K562 (cell line): ENCODE results near the gene PNPLA2.

ENCODE experiments used
- GATA2 ChIP-seq: sonication (generic); formaldehyde crosslinking; IDR thresholded peaks from 2 replicates; pipeline ENCODE4 v1.4.0; 2020; ENCODE audit warnings: mild to moderate bottlenecking, missing genetic modification reagents
- KLF16 ChIP-seq: IDR thresholded peaks from 2 replicates; pipeline ENCODE4 v1.6.1; 2016; ENCODE audit warnings: antibody characterized with exemption
- LEF1 ChIP-seq: fragments of 450-650 bp; IDR thresholded peaks from 2 replicates; pipeline ENCODE4 v1.6.1; 2016; ENCODE audit warnings: mild to moderate bottlenecking
- MYC ChIP-seq, 2 experiments: fragments of 250-450 bp in 1 of 2; sonication (Bioruptor Pico) in 1 of 2; IDR thresholded peaks; 2 replicates each; pipeline versions ENCODE4 v1.5.1 to v1.6.1; 2012 to 2021; ENCODE audit warnings: low read depth in 2 of 2, borderline replicate concordance in 1 of 2, improper control_type of control experiment in 1 of 2, low read length in 1 of 2, mild to moderate bottlenecking in 1 of 2, moderate library complexity in 1 of 2
- NFYB ChIP-seq: IDR thresholded peaks from 2 replicates; pipeline ENCODE4 v1.6.1; 2011; ENCODE audit warnings: mild to moderate bottlenecking, moderate library complexity; ENCODE audit not compliant: insufficient read length; ENCODE audit errors: extremely low read depth
- RAD51 ChIP-seq: fragments of 450-650 bp; IDR thresholded peaks from 2 replicates; pipeline ENCODE4 v1.7.1; 2016; ENCODE audit warnings: low read depth, mild to moderate bottlenecking, borderline replicate concordance
- RCOR1 ChIP-seq, 2 experiments: IDR thresholded peaks; 2 replicates each; pipeline ENCODE4 v1.6.1; 2012; ENCODE audit warnings: low read depth in 2 of 2, low read length in 2 of 2, borderline replicate concordance in 1 of 2, improper control_type of control experiment in 1 of 2
- SP2 ChIP-seq: IDR thresholded peaks from 2 replicates; pipeline ENCODE4 v1.6.1; 2011; ENCODE audit warnings: mild to moderate bottlenecking, low read depth, low read length, moderate library complexity; ENCODE audit not compliant: poor library complexity, severe bottlenecking; ENCODE audit errors: extremely low read depth
- XRCC4 ChIP-seq: IDR thresholded peaks from one replicate; pipeline ENCODE4 v1.6.1; 2011; ENCODE audit not compliant: insufficient read depth, insufficient read length; ENCODE audit errors: extremely low read depth
- ZC3H8 ChIP-seq: fragments of 450-650 bp; IDR thresholded peaks from 2 replicates; pipeline ENCODE4 v1.6.1; 2017
- TF ChIP-seq, protein P1 (sequence below): fragments of 250-450 bp; sonication (Bioruptor Pico); IDR thresholded peaks from 2 replicates; pipeline ENCODE4 v1.8.0; 2022; ENCODE audit warnings: moderate library complexity, mild to moderate bottlenecking, inconsistent platforms
- TF ChIP-seq, protein P2 (sequence below), 3 experiments: IDR thresholded peaks in 2 of 3; conservative IDR thresholded peaks in 1 of 3; 2 replicates each; pipeline ENCODE4 v1.5.1; 2011 to 2012; ENCODE audit warnings: low read length in 3 of 3, mild to moderate bottlenecking in 3 of 3, control low read depth in 2 of 3, improper control_type of control experiment in 1 of 3, inconsistent platforms in 1 of 3, low read depth in 1 of 3, mixed read lengths in 1 of 3, moderate library complexity in 1 of 3; ENCODE audit not compliant: insufficient read depth in 2 of 3
- TF ChIP-seq, protein P3 (sequence below), 2 experiments: fragments of 200-800 bp in 1 of 2; sonication (Bioruptor generic) in 1 of 2; sonication (generic) in 1 of 2; formaldehyde crosslinking in 1 of 2; IDR thresholded peaks in 1 of 2; conservative IDR thresholded peaks in 1 of 2; 2 replicates each; pipeline versions ENCODE4 v1.5.0 to v1.6.1; 2016 to 2020; ENCODE audit warnings: missing compliant biosample characterization in 1 of 2, missing genetic modification characterization in 1 of 2, missing genetic modification reagents in 1 of 2

DNA sequence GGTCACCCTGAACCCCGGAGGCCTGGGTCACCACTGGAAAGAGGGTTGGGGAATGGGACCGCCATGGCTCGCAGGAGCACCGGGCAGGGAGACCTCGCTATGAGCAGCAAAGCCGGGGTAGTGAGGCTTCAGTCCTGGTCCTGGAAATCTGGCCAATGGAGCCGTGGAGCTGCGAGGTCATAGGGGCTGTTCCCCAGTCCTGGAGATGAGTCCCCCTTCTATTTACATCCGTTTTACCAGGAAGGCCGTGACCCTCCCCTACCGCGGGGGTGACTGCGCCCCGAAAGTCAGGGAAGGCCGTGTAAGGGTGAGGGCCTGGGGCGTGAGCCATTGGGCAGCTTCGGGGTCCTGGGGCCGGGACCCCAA, 14.1 kb upstream of the PNPLA2 start:
- TF ChIP-seq NFYB, result no peak
- TF ChIP-seq MYC (IDR thresholded peaks at IDR 0.05; ENCODE audit: low read depth, low read length), result no peak
- TF ChIP-seq MYC (CRISPR knock-in tag; IDR thresholded peaks at IDR 0.05; ENCODE audit: borderline replicate concordance, low read depth), result no peak
- TF ChIP-seq KLF16, result no peak
- TF ChIP-seq, protein P1, sequence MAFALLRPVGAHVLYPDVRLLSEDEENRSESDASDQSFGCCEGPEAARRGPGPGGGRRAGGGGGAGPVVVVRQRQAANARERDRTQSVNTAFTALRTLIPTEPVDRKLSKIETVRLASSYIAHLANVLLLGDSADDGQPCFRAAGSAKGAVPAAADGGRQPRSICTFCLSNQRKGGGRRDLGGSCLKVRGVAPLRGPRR (CRISPR knock-in tag), result no peak
- TF ChIP-seq, protein P2, sequence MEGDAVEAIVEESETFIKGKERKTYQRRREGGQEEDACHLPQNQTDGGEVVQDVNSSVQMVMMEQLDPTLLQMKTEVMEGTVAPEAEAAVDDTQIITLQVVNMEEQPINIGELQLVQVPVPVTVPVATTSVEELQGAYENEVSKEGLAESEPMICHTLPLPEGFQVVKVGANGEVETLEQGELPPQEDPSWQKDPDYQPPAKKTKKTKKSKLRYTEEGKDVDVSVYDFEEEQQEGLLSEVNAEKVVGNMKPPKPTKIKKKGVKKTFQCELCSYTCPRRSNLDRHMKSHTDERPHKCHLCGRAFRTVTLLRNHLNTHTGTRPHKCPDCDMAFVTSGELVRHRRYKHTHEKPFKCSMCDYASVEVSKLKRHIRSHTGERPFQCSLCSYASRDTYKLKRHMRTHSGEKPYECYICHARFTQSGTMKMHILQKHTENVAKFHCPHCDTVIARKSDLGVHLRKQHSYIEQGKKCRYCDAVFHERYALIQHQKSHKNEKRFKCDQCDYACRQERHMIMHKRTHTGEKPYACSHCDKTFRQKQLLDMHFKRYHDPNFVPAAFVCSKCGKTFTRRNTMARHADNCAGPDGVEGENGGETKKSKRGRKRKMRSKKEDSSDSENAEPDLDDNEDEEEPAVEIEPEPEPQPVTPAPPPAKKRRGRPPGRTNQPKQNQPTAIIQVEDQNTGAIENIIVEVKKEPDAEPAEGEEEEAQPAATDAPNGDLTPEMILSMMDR (IDR thresholded peaks at IDR 0.05 in 2 of 3, conservative IDR thresholded peaks at IDR 0.05 in 1 of 3; ENCODE audit: insufficient read depth in 2 of 3, low read depth in 1 of 3, low read length in 3 of 3), result no peak
- TF ChIP-seq GATA2 (CRISPR knock-in tag), result no peak
- TF ChIP-seq LEF1, result no peak
- TF ChIP-seq RCOR1 (IDR thresholded peaks at IDR 0.05; ENCODE audit: borderline replicate concordance in 1 of 2, low read depth in 2 of 2, low read length in 2 of 2), result no peak
- no peak for TF ChIP-seq RAD51
- TF ChIP-seq SP2, result no peak
- TF ChIP-seq, protein P3, sequence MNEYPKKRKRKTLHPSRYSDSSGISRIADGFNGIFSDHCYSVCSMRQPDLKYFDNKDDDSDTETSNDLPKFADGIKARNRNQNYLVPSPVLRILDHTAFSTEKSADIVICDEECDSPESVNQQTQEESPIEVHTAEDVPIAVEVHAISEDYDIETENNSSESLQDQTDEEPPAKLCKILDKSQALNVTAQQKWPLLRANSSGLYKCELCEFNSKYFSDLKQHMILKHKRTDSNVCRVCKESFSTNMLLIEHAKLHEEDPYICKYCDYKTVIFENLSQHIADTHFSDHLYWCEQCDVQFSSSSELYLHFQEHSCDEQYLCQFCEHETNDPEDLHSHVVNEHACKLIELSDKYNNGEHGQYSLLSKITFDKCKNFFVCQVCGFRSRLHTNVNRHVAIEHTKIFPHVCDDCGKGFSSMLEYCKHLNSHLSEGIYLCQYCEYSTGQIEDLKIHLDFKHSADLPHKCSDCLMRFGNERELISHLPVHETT (CRISPR knock-in tag; conservative IDR thresholded peaks at IDR 0.05 in 1 of 2, IDR thresholded peaks at IDR 0.05 in 1 of 2), result no peak
- TF ChIP-seq ZC3H8, result no peak
- no peak for TF ChIP-seq XRCC4
